ENCODE measurements around the gene DOCK3.
"Not testable (repeated sequence)": the region's sequence is repeated elsewhere in the genome, so short reads cannot be mapped to it uniquely, and the experiment has no call there.

Gene DOCK3

GRCh38 chr3:50805321-50805720, 130.6 kb downstream of the DOCK3 start:
- DNase-seq (ENCODE audit: low read depth in 2 of 2) = no peak

- no peak for DNase-seq (ENCODE audit: low read depth in 2 of 2)
Measured at GRCh38 chr3:50806031-50806430, 131.3 kb downstream of the DOCK3 start.

- DNase-seq (ENCODE audit: low read depth in 2 of 2) = no peak
Measured at GRCh38 chr3:50806806-50807205, 132.1 kb downstream of the DOCK3 start.

- no peak for DNase-seq (ENCODE audit: low read depth in 2 of 2)
Measured at GRCh38 chr3:50807266-50807665, 132.5 kb downstream of the DOCK3 start.

- DNase-seq (ENCODE audit: low read depth in 2 of 2) = no peak
Measured at GRCh38 chr3:50811893-50812292, 137.2 kb downstream of the DOCK3 start.

GRCh38 chr3:50815844-50816243, 141.1 kb downstream of the DOCK3 start:
- DNase-seq (ENCODE audit: low read depth in 2 of 2) = no peak

- no peak for DNase-seq (ENCODE audit: low read depth in 2 of 2)
Measured at GRCh38 chr3:50816894-50817293, 142.2 kb downstream of the DOCK3 start.

- no peak for DNase-seq (ENCODE audit: low read depth in 2 of 2)
Measured at GRCh38 chr3:50817756-50818529, 143.2 kb downstream of the DOCK3 start.

- DNase-seq (ENCODE audit: low read depth in 2 of 2) = no peak
Measured at GRCh38 chr3:50819882-50820281, 145.2 kb downstream of the DOCK3 start.

- DNase-seq (ENCODE audit: low read depth in 2 of 2) = no peak
Measured at GRCh38 chr3:50825841-50826240, 151.1 kb downstream of the DOCK3 start.

GRCh38 chr3:50830451-50830850, 155.7 kb downstream of the DOCK3 start:
- no peak for DNase-seq (ENCODE audit: low read depth in 2 of 2)

- DNase-seq (ENCODE audit: low read depth in 2 of 2) = not testable (repeated sequence)
Measured at GRCh38 chr3:50831009-50831408, 156.3 kb downstream of the DOCK3 start.

- no peak for DNase-seq (ENCODE audit: low read depth in 2 of 2)
Measured at GRCh38 chr3:50840983-50841489, 166.3 kb downstream of the DOCK3 start.

GRCh38 chr3:50848308-50848707, 173.6 kb downstream of the DOCK3 start:
- DNase-seq (ENCODE audit: low read depth in 2 of 2) = no peak

- no peak for DNase-seq (ENCODE audit: low read depth in 2 of 2)
Measured at GRCh38 chr3:50850639-50851511, 176.1 kb downstream of the DOCK3 start.

- DNase-seq (ENCODE audit: low read depth in 2 of 2) = no peak
Measured at GRCh38 chr3:50853936-50854335, 179.2 kb downstream of the DOCK3 start.

GRCh38 chr3:50862221-50862620, 187.5 kb downstream of the DOCK3 start:
- DNase-seq (ENCODE audit: low read depth in 2 of 2) = no peak

GRCh38 chr3:50873376-50874157, 198.8 kb downstream of the DOCK3 start:
- no peak for DNase-seq (ENCODE audit: low read depth in 2 of 2)

GRCh38 chr3:50874876-50875275, 200.1 kb downstream of the DOCK3 start:
- not testable (repeated sequence) for DNase-seq (ENCODE audit: low read depth in 2 of 2)

- no peak for DNase-seq (ENCODE audit: low read depth in 2 of 2)
Measured at GRCh38 chr3:50876947-50877346, 202.2 kb downstream of the DOCK3 start.

GRCh38 chr3:50882733-50883132, 208.0 kb downstream of the DOCK3 start:
- not testable (repeated sequence) for DNase-seq (ENCODE audit: low read depth in 2 of 2)

- no peak for DNase-seq (ENCODE audit: low read depth in 2 of 2)
Measured at GRCh38 chr3:50883755-50884154, 209.0 kb downstream of the DOCK3 start.
